ENCODE data around the gene CALM3. TPM values are rescaled to one million over a fixed set of nuclear protein-coding genes. Genes with fewer than 3 reads are reported as not detected.

The CALM3 gene
- total and polyA plus RNA-seq, 2 experiments from 2014 or later: 237 to 246 TPM

DNA sequence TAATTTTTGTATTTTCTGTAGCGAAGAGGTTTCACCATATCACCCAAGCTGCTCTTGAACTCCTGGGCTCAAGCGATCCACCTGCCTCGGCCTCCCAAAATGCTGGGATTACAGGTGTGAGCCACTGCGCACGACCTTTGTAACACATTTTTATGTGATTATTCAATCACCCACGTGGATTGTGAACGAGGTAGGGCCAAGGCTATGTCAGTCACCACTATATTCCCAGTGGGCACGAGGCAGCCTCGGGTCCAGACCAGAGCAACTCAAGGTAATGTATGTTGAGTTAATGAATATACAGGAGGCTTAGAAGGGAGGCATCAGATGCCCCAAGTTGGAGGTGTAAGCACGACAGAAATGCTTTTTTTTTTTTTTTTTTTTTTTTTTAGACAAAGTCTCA lies 14.8 kb downstream of the CALM3 start:
- Histone ChIP-seq H3K4me3 (no peak overlapping the region), H2AFZ (no peak overlapping the region), H3K4me1 (ENCODE audit: insufficient read depth) (peaks cover 7% of the 10 kb centered on the region), H3K4me2 (no peak overlapping the region), H3K36me3 (replicated peaks; ENCODE audit: insufficient read depth, low read depth) (no peaks in the 10 kb centered on the region), H3K9me2 (replicated peaks; ENCODE audit: insufficient read depth) (no peaks in the 10 kb centered on the region), H3K27me3 (no peaks in the 10 kb centered on the region), H4K20me1 (ENCODE audit: insufficient read depth, poor library complexity, severe bottlenecking) (no peaks in the 10 kb centered on the region), H3K27ac (no peak overlapping the region), H3K79me2 (no peaks in the 10 kb centered on the region), H3K9me3 (ENCODE audit: low read depth) (no peaks in the 10 kb centered on the region)
- no peak for DNase-seq (ENCODE audit: low spot score)
- WGBS (ENCODE audit: low lambda C conversion rate, missing lambda C conversion rate): 87% methylated on average over 10 of the region's 10 CpGs
- TF ChIP-seq, protein P1, sequence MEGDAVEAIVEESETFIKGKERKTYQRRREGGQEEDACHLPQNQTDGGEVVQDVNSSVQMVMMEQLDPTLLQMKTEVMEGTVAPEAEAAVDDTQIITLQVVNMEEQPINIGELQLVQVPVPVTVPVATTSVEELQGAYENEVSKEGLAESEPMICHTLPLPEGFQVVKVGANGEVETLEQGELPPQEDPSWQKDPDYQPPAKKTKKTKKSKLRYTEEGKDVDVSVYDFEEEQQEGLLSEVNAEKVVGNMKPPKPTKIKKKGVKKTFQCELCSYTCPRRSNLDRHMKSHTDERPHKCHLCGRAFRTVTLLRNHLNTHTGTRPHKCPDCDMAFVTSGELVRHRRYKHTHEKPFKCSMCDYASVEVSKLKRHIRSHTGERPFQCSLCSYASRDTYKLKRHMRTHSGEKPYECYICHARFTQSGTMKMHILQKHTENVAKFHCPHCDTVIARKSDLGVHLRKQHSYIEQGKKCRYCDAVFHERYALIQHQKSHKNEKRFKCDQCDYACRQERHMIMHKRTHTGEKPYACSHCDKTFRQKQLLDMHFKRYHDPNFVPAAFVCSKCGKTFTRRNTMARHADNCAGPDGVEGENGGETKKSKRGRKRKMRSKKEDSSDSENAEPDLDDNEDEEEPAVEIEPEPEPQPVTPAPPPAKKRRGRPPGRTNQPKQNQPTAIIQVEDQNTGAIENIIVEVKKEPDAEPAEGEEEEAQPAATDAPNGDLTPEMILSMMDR (IDR thresholded peaks at IDR 0.05; ENCODE audit: poor library complexity): no peak
- TF ChIP-seq EZH2phosphoT487 (IDR thresholded peaks at IDR 0.05; ENCODE audit: low read depth, severe bottlenecking, unreplicated experiment) (no peak), EZH2 (IDR thresholded peaks at IDR 0.05; ENCODE audit: borderline replicate concordance) (no peak)

DNA sequence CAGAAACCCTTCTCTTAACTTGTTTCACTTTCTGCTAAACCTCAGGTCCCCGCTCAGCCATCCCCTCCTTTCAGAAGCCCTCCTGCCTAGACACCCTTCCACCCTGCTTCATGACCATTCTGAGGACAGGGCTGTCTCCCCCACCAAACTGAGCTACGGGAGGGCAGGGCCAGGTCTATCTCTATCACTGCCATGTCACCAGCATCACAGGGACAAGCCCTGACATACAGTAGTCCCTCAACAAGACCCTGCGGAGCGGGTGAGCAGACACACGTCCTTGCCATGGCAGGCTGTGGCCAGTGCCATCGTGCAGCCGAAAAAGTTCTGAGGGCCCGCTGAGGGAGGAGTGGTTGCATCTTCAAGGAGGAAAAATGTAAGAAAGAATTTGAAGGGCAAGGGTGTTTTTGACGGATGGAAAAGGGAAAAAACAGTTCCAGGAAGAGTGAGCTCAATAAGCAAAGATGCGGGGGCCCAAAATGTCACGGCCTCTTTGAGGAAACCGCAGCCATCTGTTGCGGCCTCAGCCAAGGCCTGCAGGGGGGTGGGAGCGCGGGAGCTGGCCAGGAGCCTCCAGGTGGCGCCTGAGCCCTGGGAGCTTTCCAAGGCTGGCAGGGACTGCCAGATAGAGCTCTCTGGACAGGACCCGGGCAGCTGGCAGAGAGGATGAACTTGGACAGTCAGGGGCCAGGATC lies 15.6 kb downstream of the CALM3 start:
- Histone ChIP-seq H3K9me3 (ENCODE audit: low read depth) (no peaks in the 10 kb centered on the region), H4K20me1 (ENCODE audit: insufficient read depth, poor library complexity, severe bottlenecking) (no peaks in the 10 kb centered on the region), H3K36me3 (replicated peaks; ENCODE audit: insufficient read depth, low read depth) (no peaks in the 10 kb centered on the region), H3K27me3 (no peaks in the 10 kb centered on the region), H3K4me1 (ENCODE audit: insufficient read depth) (peaks cover 13% of the 10 kb centered on the region), H3K4me3 (no peak overlapping the region), H3K79me2 (no peaks in the 10 kb centered on the region), H3K4me2 (no peak overlapping the region), H3K27ac (peak overlapping the region; percentile 31), H3K9me2 (replicated peaks; ENCODE audit: insufficient read depth) (no peaks in the 10 kb centered on the region), H2AFZ (no peak overlapping the region)
- DNase-seq (ENCODE audit: low spot score): peak; percentile 83
- 38% methylated on average over 17 of the region's 17 CpGs for WGBS (ENCODE audit: low lambda C conversion rate, missing lambda C conversion rate)
- TF ChIP-seq EZH2 (IDR thresholded peaks at IDR 0.05; ENCODE audit: borderline replicate concordance) (no peak), EZH2phosphoT487 (IDR thresholded peaks at IDR 0.05; ENCODE audit: low read depth, severe bottlenecking, unreplicated experiment) (no peak)
- TF ChIP-seq, protein P1 (IDR thresholded peaks at IDR 0.05; ENCODE audit: poor library complexity): peak; percentile 59

DNA sequence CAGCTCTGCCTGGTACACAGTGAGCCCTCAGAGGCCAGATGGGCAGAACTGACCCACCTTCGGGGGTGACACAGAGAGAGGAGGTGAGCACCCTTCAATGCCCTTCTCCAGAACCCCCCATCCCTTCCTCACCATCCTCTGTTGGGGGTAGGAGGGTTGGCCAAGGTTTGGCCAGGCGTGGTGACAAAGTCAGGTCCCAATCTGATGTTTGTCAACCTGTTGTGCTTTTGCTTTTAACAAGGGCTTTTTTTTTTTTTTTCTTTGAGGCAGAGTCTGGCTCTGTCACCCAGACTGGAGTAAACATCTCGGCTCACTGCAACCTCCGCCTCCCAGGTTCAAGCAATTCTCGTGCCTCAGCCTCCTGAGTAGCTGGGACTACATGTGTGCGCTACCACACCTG lies 16.5 kb downstream of the CALM3 start:
- Histone ChIP-seq H4K20me1 (ENCODE audit: insufficient read depth, poor library complexity, severe bottlenecking) (no peaks in the 10 kb centered on the region), H3K79me2 (no peaks in the 10 kb centered on the region), H3K4me3 (no peak overlapping the region), H2AFZ (no peak overlapping the region), H3K4me1 (ENCODE audit: insufficient read depth) (peaks cover 13% of the 10 kb centered on the region), H3K27me3 (no peaks in the 10 kb centered on the region), H3K9me3 (ENCODE audit: low read depth) (no peaks in the 10 kb centered on the region), H3K4me2 (no peak overlapping the region), H3K36me3 (replicated peaks; ENCODE audit: insufficient read depth, low read depth) (no peaks in the 10 kb centered on the region), H3K27ac (no peak overlapping the region), H3K9me2 (replicated peaks; ENCODE audit: insufficient read depth) (no peaks in the 10 kb centered on the region)
- WGBS (ENCODE audit: low lambda C conversion rate, missing lambda C conversion rate): 90% methylated on average over 6 of the region's 6 CpGs
- DNase-seq (ENCODE audit: low spot score): no peak
- TF ChIP-seq, protein P1 (IDR thresholded peaks at IDR 0.05; ENCODE audit: poor library complexity): no peak
- no peak for TF ChIP-seq EZH2phosphoT487 (IDR thresholded peaks at IDR 0.05; ENCODE audit: low read depth, severe bottlenecking, unreplicated experiment)
- TF ChIP-seq EZH2 (IDR thresholded peaks at IDR 0.05; ENCODE audit: borderline replicate concordance): no peak
